ENCODE results near the gene SPSB3.
"Not testable (repeated sequence)": the region's sequence is repeated elsewhere in the genome, so short reads cannot be mapped to it uniquely, and the experiment has no call there.

SPSB3 gene

DNA sequence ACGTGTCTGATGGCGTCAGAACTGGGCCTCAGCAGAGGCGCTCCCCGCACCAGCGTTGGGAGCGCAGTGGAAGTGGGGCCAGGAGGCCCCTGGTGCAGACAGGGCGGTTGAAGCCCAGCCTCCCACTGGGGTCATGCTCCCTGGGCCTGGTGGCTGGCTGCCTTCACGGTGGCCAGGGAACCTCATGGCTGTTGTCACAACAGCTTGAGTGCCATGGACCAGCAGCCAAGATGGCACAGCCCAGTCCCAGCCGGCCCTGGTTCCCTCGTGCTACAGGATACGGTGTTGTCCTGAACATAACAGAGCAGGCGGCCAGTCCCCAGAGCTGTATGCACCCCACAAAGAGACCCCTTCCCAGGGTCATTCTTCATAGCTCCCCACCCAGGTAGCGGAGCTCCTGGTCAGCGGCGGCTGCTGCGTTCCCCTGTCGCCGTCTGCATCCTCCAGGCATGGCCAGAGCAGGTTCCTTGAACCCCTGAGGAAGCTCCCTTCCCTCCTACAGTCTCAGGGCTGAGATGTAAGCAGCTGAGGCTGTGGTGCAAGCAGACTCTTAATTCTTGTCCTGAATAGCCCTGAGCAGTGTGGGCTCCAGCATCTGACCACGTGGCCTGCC is 40.7 kb downstream of the SPSB3 start:
- DNase-seq (ENCODE audit: low spot score): no peak

DNA sequence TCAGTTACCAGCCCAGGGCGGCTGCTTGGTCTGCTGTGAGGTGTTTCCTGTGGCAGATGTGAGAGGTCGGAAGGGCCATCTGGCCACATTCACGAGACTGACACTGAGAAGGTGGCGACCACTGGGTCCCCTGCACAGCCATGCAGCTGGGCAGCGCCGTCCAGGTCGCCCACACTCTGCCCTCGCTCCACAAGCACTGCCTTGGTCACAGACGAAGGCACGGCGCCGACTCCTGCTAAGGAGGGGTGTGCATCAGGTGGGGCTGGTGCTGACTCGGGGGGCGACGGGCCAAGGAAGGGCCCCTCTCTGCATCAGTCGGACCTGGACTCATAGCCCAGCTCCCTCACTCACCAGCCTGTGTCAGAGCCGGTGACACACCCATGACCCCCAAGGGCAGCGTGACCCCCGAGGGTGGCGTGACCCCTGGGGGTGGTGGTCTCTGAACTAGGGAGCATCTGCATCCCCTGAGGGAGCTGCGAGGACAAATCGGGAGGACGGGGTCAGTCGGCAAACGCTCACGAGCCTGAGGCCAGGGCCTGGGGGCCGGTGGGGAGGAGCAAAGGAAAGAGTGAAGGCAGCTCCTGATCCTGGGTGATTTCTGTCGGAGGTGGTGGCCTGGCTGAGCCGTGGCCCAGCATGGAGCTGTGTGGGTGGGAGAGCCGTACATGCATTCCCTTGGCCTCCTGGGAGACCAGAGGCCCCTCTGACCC is 41.4 kb downstream of the SPSB3 start:
- DNase-seq (ENCODE audit: low spot score): no peak

DNA sequence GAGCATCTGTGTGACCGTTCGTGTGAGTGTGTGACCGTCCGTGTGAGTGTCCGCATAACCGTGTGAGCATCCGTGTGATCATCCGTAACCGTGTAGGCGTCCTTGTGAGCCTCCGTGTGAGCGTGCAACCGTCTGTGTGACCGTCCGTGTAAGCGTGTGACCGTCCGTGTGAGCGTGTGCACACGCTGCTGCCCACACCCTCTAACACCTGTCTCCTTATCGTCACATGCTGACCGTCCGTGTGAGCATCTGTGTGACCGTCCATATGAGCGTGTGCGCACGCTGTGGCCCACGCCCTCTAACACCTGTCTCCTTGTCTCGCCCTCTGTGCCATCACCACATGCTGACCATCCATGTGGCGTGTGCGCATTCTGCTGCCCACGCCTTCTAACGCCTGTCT is 42.1 kb downstream of the SPSB3 start:
- no peak for DNase-seq (ENCODE audit: low spot score)

DNA sequence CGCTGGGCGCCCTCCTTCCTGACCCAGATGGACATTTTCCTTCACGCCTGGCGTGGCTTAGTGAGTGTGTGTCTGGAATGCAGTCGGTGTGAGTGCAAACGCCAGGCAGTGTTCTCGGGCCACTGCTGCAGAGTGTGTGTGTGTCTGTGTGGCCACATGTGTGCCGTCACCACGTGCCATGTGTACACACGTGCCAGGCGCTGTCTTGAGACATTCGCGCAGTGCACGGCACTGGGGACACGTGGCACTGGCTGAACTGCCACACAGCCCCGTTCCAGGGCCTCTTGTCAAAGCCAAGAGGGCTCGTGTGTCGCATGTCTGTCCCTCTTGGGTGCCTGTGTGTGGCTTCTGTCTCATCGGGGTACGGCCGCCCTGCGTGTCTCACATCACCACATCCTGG is 47.6 kb downstream of the SPSB3 start:
- DNase-seq (ENCODE audit: low spot score): no peak

DNA sequence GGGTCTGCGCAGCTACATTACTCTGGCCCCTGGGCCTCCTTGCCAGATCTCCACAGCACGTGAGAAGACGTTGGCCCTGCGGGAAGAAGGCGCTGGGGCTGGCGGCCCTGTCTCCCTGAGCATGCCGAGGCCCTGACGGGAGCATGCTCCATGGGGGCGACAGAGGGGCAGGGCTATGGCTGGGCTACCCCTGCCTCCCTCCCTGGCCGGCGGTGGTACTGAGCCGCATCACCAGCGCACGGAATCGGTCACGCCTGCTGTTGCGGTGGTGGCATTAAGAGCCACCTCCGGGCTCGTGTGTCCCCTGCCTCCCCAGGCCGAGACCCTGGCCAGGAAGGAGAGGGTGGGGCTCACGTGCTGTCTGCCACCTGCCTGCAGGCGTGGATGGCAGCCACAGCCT is 48.2 kb downstream of the SPSB3 start:
- DNase-seq (ENCODE audit: low spot score): no peak

DNA sequence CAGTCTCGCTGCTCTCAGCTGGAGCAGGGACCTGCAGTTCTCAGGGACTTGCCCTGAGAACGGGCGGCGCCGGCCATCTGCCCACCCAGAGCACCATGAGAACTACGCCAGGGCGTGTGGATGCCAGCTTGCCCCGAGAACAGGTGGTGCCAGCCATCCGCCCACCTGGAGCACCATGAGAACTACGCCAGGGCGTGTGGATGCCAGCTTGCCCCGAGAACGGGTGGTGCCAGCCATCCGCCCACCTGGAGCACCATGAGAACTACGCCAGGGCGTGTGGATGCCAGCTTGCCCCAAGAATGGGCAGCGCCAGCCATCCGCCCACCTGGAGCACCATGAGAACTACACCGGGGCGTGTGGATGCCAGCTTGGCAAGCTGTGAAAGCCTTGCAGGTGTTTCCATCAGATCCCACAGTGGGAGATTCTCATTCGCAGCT is 49.8 kb downstream of the SPSB3 start:
- DNase-seq (ENCODE audit: low spot score): not testable (repeated sequence)

DNA sequence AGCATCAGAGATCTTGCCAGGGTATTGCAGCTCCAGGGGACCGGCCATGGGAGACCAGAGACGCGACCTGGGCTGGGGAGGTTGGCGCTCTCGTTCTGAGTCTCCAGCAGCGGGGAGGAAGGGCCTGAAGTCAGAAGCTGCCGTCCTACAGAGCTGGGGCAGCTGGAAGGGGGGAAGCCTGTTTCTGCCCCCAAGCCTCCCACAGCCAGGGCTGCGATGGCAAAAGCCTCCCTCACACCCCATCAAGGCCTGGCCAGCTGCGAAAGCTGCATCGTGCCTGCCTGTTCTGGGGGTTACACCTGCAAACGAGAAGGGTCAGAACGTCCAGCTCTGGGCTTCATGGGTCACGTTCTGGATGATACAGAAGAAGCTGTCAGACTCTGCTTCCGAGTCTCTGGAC is 50.3 kb downstream of the SPSB3 start:
- DNase-seq (ENCODE audit: low spot score): no peak

DNA sequence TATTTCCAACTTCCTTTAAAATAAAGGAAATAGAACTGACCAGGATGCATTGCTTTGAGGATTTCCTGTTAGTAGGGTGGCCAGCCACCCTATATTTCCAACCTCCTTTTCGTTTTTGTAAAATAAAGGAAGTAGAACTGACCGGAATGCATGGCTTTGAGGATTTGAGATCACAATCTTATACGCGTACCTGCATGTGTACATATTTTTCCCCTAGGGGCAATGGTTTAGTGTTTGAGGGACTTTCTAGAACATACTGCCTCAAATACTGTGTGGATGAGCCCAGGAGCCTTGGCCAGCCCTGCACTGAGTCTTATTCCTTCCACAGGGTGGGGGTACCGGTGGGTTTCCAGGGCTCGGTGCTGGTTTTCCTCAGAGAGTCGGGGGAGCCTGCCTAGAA is 50.8 kb downstream of the SPSB3 start:
- DNase-seq (ENCODE audit: low spot score): no peak

DNA sequence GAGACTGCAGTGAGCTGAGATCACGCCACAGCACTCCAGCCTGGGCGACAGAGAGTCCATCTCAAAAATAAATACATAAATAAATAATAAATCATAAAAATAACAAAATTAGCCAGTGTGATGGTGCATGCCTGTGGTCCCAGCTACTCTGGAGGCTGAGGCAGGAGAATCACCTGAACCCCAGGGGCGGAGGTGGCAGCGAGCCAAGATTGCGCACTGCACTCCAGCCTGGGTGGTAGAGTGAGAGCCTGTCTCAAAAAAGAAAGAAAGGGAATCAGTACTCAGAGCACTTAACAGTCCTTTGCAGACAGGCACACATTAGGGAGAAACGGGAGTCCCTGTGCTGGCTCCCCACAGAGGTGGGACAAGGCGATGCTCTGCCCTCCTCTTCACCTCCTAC is 51.3 kb downstream of the SPSB3 start:
- no peak for DNase-seq (ENCODE audit: low spot score)

DNA sequence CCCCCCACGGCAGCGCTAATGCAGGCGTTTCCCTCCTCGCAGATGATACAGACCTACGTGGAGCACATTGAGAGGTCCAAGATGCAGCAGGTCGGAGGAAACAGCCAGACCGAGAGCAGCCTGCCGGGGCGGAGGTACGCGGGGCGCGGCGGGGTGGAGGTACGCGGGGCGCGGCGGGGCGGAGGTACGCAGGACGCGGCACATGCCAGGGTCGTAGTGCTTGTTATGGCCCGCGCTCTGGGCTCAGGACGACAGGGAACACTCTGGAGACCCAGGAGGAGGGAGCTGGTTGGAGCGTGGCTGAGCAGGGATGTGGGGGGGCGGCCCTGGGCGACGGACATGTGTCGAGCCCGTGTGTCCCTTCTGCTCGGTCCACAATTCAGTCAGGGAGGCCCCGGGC is 52.9 kb downstream of the SPSB3 start:
- DNase-seq (ENCODE audit: low spot score): no peak

DNA sequence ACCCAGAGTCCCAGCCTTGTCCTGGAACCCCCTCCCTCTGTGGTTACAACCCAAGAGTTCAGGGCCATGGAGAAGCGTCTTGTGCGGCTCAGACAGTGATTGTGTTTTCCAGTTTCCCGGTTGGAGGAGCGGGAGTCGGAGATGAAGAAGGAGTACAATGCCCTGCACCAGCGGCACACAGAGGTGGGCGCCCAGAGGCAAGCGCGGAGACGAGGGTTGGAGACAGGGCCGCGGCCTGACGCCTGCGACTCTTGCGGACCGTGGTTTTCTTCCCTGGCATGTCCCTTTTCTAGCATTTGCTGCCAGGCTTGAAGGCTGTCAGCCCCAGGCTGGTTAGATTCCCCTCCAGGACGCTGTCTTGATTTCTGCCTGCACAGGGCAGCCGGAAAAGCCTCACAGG is 53.3 kb downstream of the SPSB3 start:
- no peak for DNase-seq (ENCODE audit: low spot score)

DNA sequence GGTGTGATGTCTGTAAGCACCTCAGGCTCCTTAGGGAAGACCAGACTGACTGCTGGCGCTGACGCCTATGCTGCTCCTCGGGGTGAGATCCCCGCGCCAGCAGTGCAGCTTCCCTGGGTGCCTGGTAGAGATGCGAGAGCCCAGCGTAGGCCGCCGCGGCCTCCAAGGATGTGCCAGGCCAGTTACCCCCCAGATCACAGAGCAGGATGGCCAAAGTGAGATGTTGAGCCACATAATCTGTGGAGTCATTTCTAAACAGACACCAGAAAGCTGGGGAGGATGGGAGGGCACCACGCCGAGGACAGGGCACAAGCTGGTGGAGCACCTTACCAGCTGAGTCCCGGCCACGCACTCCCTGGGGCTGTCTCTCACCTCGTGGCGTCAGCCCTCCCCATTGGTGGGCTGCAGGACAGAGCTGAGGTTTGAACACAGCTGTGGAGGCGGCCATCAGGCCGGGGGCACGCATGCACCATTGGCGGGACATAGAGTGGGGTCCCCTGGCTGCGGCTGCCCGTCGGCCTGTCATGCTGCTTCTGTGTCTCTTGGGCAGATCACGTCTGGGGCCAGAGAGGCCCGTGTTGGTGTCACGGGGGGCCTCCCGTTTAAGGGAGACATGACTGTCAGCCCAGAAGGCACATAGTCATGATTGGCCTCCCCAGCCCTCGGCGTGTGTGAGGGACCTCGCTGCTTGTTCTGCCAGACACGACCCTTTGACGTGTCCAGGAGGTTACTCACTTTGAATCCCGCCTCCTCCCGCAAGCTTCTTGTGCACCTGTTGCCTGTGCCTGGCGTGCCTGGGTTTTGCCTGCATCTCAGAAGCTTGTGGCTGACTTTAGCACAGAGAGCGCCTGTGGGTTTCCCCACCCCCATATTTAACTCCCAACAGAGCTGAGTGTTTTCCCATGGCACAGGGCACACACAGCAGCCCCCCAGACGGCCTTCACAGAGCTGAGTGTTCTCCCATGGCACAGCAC is 54.4 kb downstream of the SPSB3 start:
- DNase-seq (ENCODE audit: low spot score): no peak

Measured in AG08395 (cell line).